NCI-H82 (cell line): Measurements from ENCODE around the gene TTC4.
A peak's percentile ranks its signal among the peaks of the same experiment; 100 is the strongest.

ENCODE experiments used
- DNase-seq: peaks from one replicate; lab custom pipeline; 2025; lab: John Stamatoyannopoulos, UW

Gene TTC4, protein sequence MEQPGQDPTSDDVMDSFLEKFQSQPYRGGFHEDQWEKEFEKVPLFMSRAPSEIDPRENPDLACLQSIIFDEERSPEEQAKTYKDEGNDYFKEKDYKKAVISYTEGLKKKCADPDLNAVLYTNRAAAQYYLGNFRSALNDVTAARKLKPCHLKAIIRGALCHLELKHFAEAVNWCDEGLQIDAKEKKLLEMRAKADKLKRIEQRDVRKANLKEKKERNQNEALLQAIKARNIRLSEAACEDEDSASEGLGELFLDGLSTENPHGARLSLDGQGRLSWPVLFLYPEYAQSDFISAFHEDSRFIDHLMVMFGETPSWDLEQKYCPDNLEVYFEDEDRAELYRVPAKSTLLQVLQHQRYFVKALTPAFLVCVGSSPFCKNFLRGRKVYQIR

DNA sequence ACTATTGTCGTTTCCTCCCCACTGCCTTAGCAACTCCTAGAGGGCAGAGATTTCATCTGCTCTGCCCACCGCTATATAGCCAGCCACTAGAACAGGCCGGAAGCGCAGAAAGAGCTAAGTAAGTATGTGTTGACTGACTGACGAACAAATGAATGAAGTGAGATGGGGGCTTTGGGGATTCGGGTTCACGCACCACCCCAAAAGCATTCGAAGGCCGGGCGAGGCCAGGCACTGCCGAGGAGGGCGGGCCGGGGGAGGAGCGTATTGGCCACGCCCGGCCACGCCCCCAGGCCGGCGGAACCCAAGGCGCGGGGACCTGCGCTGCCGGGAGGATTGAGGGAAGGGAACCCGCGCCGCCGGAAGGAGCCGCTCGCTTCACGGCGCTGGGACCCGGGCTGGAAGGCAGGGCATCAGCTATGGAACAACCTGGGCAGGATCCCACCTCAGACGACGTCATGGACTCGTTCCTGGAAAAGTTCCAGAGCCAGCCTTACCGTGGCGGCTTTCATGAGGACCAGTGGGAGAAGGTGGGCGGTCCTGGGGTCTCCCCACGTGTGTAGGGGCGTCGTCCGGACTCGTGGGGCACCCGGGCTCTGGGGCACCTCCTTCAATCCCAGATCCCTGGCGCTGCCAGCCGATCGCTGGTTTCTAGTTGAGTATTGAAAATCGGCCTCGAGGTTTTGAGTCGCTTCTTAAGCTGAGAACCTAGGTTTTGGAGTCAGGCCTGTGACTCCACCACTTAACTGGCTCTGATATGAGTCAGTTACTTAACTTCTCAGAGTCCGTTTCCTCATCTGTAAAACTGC, at the start of gene TTC4:
TSS of gene TTC4 (plus strand) at position 369 of the 806 bp plus-strand sequence. CDS start at position 417, 48 bp downstream.
- DNase-seq, result peak; percentile 92

DNA sequence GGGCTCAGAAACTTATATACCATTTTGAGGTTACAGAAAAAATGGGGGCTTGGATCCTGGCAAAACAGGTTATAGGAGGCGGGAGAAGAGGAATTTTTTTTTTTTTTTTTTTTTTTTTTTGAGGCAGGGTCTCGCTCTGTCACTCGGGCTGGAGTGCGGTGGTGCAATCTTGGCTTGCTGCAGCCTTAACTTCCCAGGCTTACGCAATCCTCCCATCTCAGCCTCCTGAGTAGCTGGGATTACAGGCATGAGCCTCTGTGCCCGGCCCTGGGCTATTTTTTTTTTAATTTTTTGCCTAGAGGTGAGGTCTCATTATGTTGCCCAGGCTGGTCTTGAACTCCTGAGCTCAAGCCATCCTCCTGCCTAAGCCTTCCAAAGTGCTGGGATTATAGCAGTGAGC, 49.3 kb upstream of the TTC4 start:
- DNase-seq, result no peak

DNA sequence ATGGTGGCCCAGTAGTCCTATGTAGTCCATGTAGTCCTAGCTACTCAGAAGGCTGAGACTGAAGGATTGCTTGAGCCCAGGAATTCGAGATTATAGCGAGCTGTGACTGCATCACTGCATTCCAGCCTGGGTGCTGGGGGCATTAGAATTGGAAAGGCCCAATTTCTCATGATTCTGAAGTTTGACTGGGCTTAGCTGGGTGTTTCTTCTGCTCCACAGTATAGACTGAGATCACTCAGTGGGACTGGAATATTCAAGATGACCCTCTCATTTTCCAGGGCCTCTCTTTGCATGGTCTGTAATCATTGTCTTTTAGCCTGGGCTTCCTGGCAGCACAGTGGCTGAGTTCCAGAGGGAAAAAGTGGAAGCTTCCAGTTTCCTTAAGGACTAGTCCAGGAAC, 47.9 kb upstream of the TTC4 start:
- DNase-seq, result no peak

DNA sequence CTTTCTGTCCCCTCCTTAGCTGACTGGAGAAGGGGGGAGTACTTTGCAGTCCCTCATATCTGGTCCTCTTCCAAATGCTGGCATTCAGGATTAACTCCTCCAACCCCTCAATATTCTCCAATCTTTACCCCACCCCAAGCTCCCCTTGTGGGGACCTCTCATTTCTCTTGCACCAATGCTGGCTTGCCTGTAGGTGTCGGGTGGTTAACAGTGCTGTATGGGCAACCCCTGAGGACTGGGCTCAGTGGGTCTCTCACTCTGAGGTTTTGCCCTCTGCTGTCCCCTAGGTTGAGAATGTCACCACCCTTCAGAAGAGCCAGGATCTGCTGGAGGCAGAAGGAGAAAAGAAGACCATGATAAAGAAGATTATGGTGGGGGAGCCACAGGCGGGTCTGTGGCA, 47.1 kb upstream of the TTC4 start:
- no peak for DNase-seq

DNA sequence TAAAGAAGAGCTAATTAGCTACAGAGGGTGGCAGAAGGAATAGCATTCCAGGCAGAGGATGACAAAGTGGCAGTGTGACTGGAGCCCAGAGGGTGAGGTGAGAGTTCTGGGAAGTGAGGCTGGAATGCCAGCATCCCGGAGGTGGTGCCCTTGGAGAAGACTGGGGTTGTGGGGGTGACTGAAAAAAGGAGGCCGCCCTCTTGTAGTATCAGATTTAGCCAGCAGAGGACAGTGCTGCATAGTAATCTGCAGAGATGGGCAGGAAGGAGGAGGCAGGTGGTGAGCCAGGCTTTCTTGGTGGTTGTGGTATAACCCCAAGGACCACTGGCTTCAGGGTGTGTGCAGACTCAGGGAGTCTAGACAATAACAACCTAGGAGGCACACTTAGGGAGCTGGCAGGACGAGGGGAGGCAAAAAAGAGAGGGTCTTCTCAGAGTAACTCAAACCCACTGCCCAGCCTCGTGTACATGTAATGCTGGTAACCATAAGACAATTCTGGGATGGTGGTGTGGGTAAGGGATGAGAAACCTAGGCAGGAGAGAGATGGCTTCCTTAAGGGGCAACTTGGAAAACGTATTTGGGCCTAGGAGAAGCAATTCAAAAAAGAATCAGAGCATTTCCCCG, 43.6 kb upstream of the TTC4 start:
- peak; percentile 90 for DNase-seq

DNA sequence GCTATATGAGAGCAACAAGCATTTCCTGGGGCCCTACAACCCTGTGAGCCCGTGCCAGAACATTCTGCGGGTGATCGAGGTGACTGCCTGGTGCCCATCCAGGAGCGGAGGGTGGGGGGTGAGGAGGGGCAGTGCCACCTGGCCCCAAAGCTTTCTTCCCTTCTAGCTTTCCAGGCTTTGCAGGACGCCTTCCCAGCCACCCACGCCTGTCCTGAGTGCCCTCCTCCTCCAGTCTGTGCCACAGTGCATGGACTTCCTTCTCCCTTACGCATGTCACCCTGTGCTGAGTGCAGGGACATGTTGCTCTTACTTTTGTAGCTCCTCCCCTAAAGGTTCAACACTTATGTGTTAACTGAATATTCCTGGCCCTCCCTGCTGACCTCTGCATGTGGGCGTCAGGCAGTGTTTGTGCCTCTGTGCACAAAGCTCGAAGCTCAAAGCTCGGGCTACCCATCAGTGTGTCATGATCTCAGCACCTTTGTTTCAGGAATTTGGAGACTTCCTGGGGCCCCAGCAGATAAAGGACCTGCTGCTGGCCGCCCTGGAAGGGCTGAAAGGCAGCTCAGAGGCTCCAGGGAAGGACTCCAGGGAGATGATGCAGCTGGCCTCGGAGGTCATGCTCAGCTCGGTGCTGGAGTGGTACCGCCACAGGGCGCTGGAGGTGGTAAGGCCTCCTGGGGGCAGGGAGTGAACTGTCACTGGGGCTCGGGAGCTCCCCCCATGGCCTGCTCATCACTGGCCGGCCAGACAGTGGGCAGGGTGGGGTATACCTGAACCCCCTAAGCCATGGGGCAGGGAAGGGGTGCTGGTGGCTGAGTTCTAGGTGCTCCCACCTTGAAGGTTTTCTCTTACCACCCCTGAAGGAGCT, 36.7 kb upstream of the TTC4 start:
- DNase-seq, result no peak

DNA sequence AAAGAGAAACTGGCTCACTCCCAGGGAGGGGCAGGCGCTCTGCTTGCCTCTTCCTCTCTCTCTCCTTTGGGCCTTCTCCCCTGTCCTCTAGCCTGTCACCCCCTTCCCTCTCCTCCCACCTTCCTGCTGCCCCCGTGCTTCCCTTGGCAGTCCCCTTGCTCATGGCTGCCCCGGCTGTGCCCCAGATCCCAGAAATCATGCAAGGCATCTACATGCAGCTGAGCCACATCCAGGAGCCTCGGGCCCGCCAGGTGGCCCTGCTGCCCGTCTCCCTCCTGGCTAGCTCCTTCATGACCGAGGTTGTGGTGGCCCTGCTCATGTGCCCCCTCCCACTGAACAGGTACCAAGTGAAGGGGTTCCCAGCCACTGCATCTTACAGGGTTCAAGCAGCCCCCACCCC, 36.0 kb upstream of the TTC4 start:
- DNase-seq, result no peak

DNA sequence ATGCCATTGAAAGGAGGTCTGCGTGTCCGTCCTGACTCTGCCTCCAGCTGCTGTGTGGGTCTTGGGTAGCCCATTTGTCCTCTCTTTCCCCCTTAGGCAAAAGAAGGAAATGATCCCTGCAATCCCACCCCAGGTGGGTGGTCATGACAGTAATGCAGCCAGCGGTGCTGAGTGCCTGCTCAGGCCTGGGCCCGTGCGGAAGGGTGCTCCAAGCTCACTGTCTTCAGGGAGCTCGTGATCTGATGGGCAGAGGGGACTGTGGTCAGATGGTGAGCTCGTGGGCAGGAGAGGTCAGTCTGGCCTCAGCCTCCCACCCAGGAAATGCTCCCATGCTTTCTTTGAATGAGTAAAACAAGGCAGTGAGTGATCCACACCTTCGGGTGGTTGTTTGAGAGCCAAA, 35.3 kb upstream of the TTC4 start:
- DNase-seq, result no peak

DNA sequence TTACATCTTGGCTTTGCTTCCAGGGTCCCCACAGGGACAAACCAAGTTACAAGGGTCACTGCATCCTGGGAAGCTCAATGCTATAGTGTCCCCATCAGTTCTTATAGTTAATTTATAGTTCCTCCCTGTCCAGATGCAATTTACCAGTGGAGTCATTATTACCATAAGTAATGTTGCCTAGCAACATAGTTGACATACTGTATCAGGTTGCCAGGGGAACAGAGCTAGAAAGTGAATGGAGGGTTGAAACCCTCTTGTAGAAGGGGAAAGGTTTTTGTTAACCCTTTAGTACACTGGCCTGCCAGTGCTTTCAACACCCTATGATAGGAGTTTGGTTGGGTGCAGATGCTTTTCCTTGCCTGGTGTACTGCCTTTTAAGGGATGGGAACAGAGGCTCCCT, 34.3 kb upstream of the TTC4 start:
- DNase-seq, result peak; percentile 50

DNA sequence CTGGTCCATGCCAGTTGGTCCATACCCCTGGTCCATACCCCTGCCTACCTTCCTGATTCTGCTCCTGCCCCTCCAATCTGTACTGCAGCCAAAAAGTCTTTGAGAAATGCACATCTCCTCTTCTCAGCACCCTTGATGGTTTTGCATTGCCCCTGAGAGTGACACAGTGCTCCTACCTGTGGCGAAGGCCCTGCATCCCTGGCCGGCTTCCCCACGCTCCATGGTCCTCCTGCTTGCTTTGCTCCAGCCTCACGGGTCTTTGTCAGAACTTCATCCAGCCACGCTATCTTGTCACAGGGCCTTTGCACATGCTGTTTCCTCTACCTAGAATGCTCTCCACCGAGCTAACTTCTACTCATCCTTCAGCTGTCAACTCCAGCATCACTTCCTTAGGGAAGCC, 32.2 kb upstream of the TTC4 start:
- no peak for DNase-seq

DNA sequence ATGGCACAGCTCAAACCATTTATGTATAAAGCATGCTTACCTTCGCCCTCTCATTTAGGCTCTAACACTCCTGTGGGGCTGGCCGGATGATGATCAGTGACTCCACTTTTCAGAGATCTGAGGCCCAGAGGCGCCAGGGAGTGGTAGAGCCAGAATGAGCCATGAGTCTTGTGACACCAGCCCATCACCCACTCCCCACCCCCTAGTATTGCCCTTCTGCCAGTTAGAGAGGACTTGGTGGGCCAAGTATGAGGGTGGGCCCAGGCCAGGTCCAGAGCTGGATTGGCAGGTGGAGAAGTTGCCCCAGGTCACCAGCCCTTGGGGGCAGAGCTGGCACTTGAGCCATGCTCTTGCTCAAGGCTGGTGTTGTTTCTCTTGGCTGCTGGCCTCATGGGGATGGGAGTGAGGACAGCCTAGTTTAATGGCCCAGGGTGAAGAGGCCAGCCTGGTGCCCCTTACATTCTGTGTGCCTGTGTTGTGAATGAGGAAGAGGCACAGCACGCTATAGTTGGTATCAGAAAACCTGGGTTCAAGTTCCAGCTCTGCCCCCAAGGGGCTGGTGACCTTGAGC, 30.2 kb upstream of the TTC4 start:
- DNase-seq, result no peak

DNA sequence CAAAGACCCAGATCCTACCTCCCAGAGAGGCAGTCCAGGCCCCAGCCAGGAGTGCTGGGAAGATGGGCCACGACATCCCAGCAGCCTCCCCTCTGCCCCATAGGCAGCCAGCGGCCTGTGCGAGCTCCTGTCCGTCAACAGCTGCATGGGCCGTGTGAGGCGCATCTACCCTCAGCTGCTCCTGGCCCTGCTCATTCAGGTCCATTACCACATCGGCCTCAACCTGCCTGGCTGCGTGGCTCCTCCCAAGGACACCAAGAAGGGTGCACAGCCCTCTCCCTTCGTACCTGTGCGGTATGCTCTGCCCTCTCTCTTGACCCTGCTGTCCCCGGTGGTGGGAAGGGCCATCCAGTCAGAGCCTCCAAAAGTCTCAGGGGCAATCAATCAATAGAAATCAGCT, 29.5 kb upstream of the TTC4 start:
- no peak for DNase-seq

DNA sequence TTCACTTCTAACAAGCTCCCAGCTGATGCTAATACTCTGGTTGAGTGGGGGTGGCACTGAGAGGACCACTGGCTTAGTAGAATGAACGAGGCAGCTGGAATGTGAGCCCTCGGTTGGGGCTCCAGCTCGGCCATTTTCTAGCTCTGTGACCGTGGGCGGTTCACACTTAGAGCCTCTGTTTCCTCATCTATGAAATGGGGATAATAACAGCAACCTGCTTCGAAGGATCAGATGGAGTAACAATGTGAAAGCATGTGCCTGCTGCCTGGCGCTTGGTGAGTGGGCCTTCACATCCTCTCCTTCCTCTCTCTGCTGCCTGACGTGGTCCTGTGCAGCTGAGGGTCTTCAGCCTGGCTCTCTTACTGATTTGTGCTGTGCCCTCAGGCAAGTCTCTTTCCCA, 20.9 kb upstream of the TTC4 start:
- no peak for DNase-seq

DNA sequence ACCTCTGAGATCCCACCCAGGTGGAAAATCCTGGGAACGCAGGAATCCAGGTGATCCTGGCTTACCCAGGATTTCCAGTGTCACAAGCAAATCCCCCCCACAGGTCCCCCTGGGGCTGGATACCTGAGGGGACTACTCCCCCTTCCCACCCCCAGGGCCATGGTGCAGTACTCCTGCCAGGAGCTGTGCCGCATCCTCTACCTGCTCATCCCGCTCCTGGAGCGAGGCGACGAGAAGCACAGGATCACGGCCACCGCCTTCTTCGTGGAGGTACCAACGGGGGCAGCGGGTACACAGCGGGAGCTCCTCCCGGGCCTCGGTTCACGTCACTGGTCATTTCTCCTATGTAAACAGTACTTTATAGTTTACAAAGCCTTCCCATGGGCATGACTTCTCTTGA, 20.4 kb upstream of the TTC4 start:
- DNase-seq, result no peak

DNA sequence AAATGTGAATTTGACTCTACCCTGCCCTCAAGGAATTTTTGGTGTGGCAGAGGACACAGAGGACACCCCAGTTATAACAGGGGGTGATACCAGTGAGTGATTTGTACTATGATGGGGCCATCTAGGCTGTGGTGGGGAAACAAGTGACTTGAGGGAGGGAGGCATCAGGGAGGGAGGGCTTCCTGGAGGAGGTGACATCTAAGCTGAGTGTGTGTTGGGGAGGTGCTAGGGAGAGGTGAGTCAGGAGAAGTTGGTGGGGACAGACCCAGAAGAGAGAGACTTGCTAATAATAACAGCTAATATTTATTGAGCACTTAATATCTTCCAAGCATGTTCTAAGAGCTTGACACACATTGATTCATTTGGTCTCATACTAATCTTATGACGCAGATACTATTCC, 19.9 kb upstream of the TTC4 start:
- DNase-seq, result no peak

DNA sequence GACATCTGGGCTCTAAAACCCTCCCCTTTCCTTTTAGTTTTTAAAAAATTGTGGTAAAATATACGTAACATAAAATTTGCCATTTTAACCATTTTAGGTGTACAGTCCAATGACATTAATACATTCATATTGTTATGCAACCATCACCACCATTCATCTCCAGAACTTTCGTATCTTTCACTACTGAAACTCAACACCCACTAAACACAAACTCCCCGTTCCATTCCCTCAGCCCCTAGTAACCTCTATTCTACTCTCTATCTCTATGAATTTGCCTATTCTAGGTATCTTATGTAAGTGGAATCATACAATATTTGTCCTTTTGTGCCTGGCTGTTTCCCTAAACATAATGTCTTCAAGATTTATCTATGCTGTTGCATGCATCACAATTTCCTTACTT, 19.4 kb upstream of the TTC4 start:
- no peak for DNase-seq

DNA sequence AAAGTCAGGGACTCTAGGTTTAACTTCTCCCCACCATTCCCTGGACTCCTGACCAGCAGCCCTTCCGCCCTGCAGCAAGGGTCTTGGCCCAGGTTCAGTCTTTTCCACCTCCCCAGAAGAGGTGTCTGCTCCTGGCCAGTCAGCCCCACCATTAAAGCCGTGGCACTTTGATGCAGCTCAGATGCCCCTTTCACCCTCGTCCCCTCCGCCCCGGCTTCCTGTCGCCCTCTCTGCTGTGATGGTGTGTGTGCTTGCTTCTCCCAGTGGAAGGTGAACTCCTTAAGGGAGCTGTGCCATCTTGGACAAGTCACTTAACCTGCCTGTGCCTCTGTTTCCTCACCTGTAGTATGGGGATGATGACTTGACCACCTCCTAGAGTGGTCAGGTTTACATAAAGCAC, 17.8 kb upstream of the TTC4 start:
- no peak for DNase-seq

DNA sequence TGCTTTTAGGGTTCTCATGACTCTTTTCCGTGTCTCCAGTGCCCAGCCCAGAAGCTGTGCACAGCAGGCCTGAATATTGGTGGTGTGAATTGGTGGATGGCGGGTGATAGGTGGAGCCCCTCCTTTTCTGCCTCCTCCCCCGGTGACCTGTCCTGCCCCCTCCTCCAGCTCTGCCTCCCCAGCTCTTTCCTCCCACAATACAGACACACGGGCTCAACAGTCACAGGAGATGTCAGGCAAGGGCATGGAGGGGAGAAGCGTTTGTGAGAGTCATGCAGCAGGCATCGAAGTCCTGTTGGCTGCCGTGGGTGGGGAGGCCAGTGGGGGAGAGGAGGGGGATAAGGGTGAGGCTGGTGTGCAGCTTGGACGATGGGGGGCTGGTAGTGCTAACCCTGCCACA, 17.3 kb upstream of the TTC4 start:
- DNase-seq, result no peak

DNA sequence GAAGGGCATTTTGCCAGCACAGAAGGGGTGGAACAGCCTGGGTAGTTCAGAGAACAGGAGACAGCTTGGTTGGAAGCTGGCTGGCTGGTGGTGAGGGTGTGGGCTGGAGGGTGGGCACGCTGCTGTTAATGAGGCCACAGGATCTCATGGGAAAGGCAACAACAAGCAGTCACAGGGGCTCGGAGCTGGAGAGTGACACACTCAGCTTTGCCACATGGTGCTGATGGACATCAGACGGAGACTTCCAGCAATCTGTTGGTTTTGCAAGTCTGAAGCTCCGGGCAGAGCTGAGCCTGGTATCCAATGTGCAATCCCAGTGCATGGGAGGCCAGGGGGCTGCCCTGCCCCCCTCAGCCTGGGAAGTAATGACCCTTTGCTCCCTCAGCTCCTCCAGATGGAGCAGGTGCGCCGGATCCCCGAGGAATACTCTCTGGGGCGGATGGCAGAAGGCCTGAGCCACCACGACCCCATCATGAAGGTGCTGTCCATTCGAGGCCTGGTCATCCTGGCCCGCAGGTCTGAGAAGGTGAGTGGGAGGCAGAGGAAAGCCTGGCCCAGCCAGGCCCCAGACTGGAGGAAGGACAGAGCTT, 15.6 kb upstream of the TTC4 start:
- no peak for DNase-seq

DNA sequence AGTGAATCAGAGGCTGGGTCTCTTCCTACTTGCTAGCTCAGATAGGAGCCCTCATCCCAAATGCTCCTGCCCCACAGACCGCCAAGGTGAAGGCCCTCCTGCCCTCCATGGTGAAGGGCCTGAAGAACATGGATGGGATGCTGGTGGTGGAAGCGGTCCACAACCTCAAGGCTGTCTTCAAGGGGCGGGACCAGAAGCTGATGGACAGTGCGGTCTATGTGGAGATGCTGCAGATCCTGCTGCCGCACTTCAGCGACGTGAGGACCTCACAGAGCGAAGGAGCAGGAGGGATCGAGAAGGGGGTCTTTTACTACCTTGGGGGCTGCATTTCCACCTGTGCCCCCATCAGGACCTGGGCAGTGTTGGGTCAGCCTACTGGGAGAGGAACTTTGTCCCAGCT, 14.6 kb upstream of the TTC4 start:
- no peak for DNase-seq

DNA sequence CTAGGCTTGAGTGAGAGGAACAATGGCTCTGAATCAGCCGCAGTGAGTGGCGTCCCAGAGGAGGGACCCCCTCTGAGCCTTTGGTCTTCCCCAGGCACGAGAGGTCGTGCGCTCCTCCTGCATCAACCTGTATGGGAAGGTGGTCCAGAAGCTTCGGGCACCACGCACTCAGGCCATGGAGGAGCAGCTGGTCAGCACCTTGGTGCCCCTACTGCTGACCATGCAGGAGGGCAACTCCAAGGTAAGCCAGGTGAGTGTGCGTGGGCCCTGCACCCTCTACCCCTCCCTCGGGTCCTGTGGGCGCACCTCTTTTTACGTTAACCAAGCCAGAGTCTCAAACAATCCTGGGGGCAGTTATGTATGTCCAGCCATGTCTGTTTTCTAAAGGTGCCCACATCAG, 13.7 kb upstream of the TTC4 start:
- no peak for DNase-seq
